Adrenal gland (tissue), 12 donors: ENCODE results near the gene OOEP. TPM values are rescaled to one million over a fixed set of nuclear protein-coding genes. Genes with fewer than 3 reads are reported as not detected.

ENCODE experiments used
- DNase-seq, 7 donors: peaks; one replicate each; pipeline ENCODE4 v3.0.0-alpha.2; 2019 to 2020
- H3K27ac ChIP-seq, 5 donors: fragments of 200-600 bp; sonication (generic) in 4 of 5; 1 replicate in 3 of 5; 2 replicates in 2 of 5; pipeline versions ENCODE4 v1.5.1 to v1.8.0; 2016 to 2020; ENCODE audit warnings: mild to moderate bottlenecking in 1 of 5
- H3K27me3 ChIP-seq: fragments of 200-600 bp; 2 replicates; pipeline ENCODE4 v1.8.0; 2021
- H3K36me3 ChIP-seq, 2 donors: fragments of 200-600 bp; replicated peaks in 1 of 2; 1 replicate in 1 of 2; 2 replicates in 1 of 2; pipeline versions ENCODE4 v1.5.1 to v1.8.0; 2018 to 2022
- H3K4me1 ChIP-seq, 2 donors: fragments of 200-600 bp; replicated peaks in 1 of 2; 1 replicate in 1 of 2; 2 replicates in 1 of 2; pipeline versions ENCODE4 v1.5.1 to v1.8.0; 2018 to 2021
- H3K4me3 ChIP-seq, 4 donors: fragments of 200-600 bp; sonication (generic) in 3 of 4; one replicate each; pipeline ENCODE4 v1.5.1; 2016 to 2018
- H3K9me3 ChIP-seq, 3 donors: fragments of 200-600 bp; sonication (generic) in 1 of 3; replicated peaks in 1 of 3; 1 replicate in 2 of 3; 2 replicates in 1 of 3; pipeline versions ENCODE4 v1.5.1 to v1.8.0; 2016 to 2021
- CTCF ChIP-seq, 6 experiments: fragments of 450-650 bp in 4 of 6; fragments of 200-600 bp in 2 of 6; sonication (generic) in 1 of 6; IDR thresholded peaks; 1 replicate in 5 of 6; 2 replicates in 1 of 6; pipeline versions ENCODE4 v1.5.1 to v1.8.0; 2016 to 2021; ENCODE audit warnings: antibody characterized with exemption in 6 of 6, mild to moderate bottlenecking in 2 of 6, moderate library complexity in 1 of 6
- POLR2A ChIP-seq, 2 donors: fragments of 450-650 bp; IDR thresholded peaks; one replicate each; pipeline ENCODE4 v1.6.1; 2017; ENCODE audit warnings: antibody characterized with exemption in 2 of 2, mild to moderate bottlenecking in 2 of 2, moderate library complexity in 1 of 2
- WGBS, 4 donors: extraction: QIAGEN DNeasy Blood & Tissue Kit in 2 of 4; methylation state at CpG; one replicate each; pipeline versions ENCODE4 v1.1.5 to v1.1.7; 2013 to 2017; 5-methylcytosine and 5-hydroxymethylcytosine counted together
- intact Hi-C, 2 donors: fragments of 100-400 bp; cut with DNase I; formaldehyde crosslinking; loops; one replicate each; pipeline versions ENCODE4 v1.14.1 to v1.15.0; 2022 to 2023
- polyA plus RNA-seq, 3 donors: library from polyadenylated mRNA; stranded (reverse); fragments of 200-250 nt in 2 of 3; fragments of 350-450 nt in 1 of 3; fragmentation: Illumina TruSeq in 1 of 3; extraction: RNeasy Lipid Tissue Mini Kit (QIAGEN cat#74804) in 1 of 3; gene quantifications; one replicate each; pipeline ENCODE4 v1.2.3, GENCODE V29; 2013 to 2014
- small RNA-seq, 2 donors: library from RNA; depleted of rRNA; stranded (forward); fragments of <200 nt; gene quantifications; one replicate each; pipeline ENCODE3, GENCODE V24; 2016
- total RNA-seq, 9 donors: library from RNA; depleted of rRNA in 4 of 9; stranded (reverse); fragments of >200 nt in 4 of 9; fragments of 120-200 nt in 1 of 9; fragmentation: NEBNext Ultra II Directional in 1 of 9; extraction: Animal tissue kit (Norgen Biotek cat#: 25700) in 1 of 9; gene quantifications; one replicate each; pipeline versions ENCODE4 v1.1.0 to v1.2.4, GENCODE V29; 2013 to 2023
- donor health status: healthy with polysubstance abuse.
- donor health status: Bipolar disorder and iron deficiency.
- donor health status: DM: yes; HTN: yes; CAD: no.
- donor health status: DM: no; HTN: no; CAD: no.
- donor health status: DM: no; HTN: no; CAD: no.
- donor health status: DM: yes; HTN: yes; CAD: no.

The OOEP gene
- total and polyA plus RNA-seq, 12 donors: 0.13 to 0.90 (median 0.50) TPM; not detected in 8

- Histone ChIP-seq H3K36me3 (no peaks in the 10 kb centered on the region), H3K27ac (no peak overlapping the region), H3K4me1 (no peaks in the 10 kb centered on the region), H3K27me3 (no peaks in the 10 kb centered on the region), H3K4me3 (no peak overlapping the region), H3K9me3 (no peaks in the 10 kb centered on the region)
- TF ChIP-seq CTCF (IDR thresholded peaks at IDR 0.05) (no peak), POLR2A (IDR thresholded peaks at IDR 0.05) (no peak)
- 88 to 97% (median 93%) methylated on average over 2 of the region's 2 CpGs for WGBS, 4 donors
- intact Hi-C loops: loop anchor here in 1 of 2 donors (10.0 kb wide), 1 partner anchor 909 kb away; no protein-coding TSS in a partner anchor
- DNase-seq: no peak
Observed at GRCh38 chr6:73323323-73323722, 46.4 kb downstream of the OOEP start.

Small RNA genes lying within 50 kb of the gene (small RNA-seq; reads per million reads assigned to genes)
- gene RPL39P3: 0 reads per million in 2 donors

Other genes with a start within 250 kb of the OOEP start
- gene KHDC1L, start 144.4 kb downstream of the OOEP start, total RNA-seq: not detected
- gene KHDC1L, start 144.4 kb downstream of the OOEP start, polyA plus RNA-seq: not detected
- gene KHDC1, start 106.7 kb downstream of the OOEP start, total RNA-seq: 1 to 10 TPM in 2 of 9 donors, under 1 TPM in 6, not detected in 1; 0.25 to 2.2 (median 0.74) TPM
- gene KHDC1, start 106.7 kb downstream of the OOEP start, polyA plus RNA-seq: 1 to 10 TPM in 2 of 3 donors, under 1 TPM in 1; 0.33 to 1.0 (median 1.0) TPM
- gene DPPA5, start 15.6 kb downstream of the OOEP start, total RNA-seq: not detected
- not detected for gene DPPA5, start 15.6 kb downstream of the OOEP start, polyA plus RNA-seq
- not detected for gene KHDC3L, start 7.2 kb downstream of the OOEP start, total RNA-seq
- gene KHDC3L, start 7.2 kb downstream of the OOEP start, polyA plus RNA-seq: not detected
- 1 to 10 TPM in 3 of 9 donors, under 1 TPM in 4, not detected in 2; 0.11 to 1.6 (median 0.95) TPM for gene DDX43, start 24.9 kb upstream of the OOEP start, total RNA-seq
- under 1 TPM; 0.40 to 0.51 (median 0.44) TPM for gene DDX43, start 24.9 kb upstream of the OOEP start, polyA plus RNA-seq
- gene CGAS, start 82.4 kb upstream of the OOEP start, total RNA-seq: 1 to 10 TPM; 1.2 to 7.8 (median 3.0) TPM
- gene CGAS, start 82.4 kb upstream of the OOEP start, polyA plus RNA-seq: 1 to 10 TPM; 1.0 to 1.2 (median 1.2) TPM
- 10 to 100 TPM; 16.9 to 29.9 (median 23.6) TPM for gene MTO1, start 91.8 kb upstream of the OOEP start, total RNA-seq
- gene MTO1, start 91.8 kb upstream of the OOEP start, polyA plus RNA-seq: 10 to 100 TPM; 14.0 to 26.0 (median 20.3) TPM
- over 10,000 TPM in 4 of 9 donors, 1,000 to 10,000 TPM in 5; 7,361 to 13,514 (median 9,188) TPM for gene EEF1A1, start 151.1 kb upstream of the OOEP start, total RNA-seq
- over 10,000 TPM in 1 of 3 donors, 1,000 to 10,000 TPM in 2; 7,921 to 10,048 (median 9,514) TPM for gene EEF1A1, start 151.1 kb upstream of the OOEP start, polyA plus RNA-seq